ENCODE data around the gene MTX1. TPM values are rescaled to one million over a fixed set of nuclear protein-coding genes. Genes with fewer than 3 reads are reported as not detected.
"Not testable (repeated sequence)": the region's sequence is repeated elsewhere in the genome, so short reads cannot be mapped to it uniquely, and the experiment has no call there.

The MTX1 gene
- total and polyA plus RNA-seq, 12 donors = 26.7 to 111 (median 45.9) TPM

DNA sequence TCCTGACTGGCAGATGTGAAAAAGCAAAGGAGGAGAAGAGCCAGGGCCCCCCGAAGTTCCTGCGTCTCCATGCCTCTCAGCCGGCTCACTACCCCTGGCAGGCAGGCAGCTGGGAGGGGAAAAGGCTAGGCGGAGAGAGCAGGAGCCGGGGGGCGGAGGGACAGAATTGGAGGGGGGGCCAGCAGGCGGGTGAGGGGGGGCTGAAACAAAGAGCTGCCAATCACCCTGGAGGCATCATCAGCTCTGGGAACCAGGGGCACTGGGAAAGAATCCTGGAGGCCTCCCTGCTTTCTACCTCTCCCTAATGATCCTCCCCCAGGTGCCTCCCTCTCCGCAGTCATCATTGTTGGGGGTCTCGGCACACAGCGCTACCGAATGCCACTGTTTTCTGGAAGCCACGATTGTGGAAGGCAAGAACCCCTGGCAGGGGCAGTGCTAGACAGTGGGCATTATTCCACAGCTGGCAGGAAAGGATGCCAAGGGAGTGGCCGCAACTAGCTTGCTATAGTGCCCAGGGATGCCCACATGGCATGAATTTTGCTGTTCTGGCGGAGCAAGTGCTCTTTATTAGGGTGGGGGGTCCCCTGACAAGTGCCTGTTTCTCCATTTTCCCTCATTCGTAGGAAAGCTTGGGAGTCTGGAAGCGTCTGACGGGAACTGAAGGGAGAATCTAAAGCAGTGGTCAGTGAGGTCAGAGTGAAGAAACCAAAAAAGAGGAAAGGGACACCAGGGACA is 522 bp upstream of the MTX1 start, which contains the start of gene THBS3:
Gene THBS3, minus strand, starts transcription at position 92 of the 735 bp plus-strand sequence. Its CDS starts 21 bp downstream, at position 71.
- Histone ChIP-seq H3K27ac (peak within 1 kb of the TSS; percentile 80 to 98 (median 89)), H3K9me3 (replicated peaks in 1 of 3) (no peaks in the 10 kb centered on the region), H3K27me3 (no peaks in the 10 kb centered on the region), H3K4me3 (peak within 1 kb of the TSS; percentile 47 to 94 (median 67)), H3K36me3 (replicated peaks in 1 of 2) (no peaks in the 10 kb centered on the region), H3K4me1 (replicated peaks in 1 of 2) (peaks cover 24 to 30% of the 10 kb centered on the region in 2 donors)
- WGBS, 4 donors = 13 to 21% (median 17%) methylated on average over 9 to 17 of the region's 17 CpGs
- TF ChIP-seq CTCF (IDR thresholded peaks at IDR 0.05) (no peak), POLR2A (IDR thresholded peaks at IDR 0.05) (no peak)
- peak in 2 of 7 donors; percentile 24 to 43 for DNase-seq
- intact Hi-C loops (cut with DNase I) = loop anchor here in 1 of 2 donors (5.0 kb wide), 1 partner anchor 34 kb away; a partner anchor contains a TSS

DNA sequence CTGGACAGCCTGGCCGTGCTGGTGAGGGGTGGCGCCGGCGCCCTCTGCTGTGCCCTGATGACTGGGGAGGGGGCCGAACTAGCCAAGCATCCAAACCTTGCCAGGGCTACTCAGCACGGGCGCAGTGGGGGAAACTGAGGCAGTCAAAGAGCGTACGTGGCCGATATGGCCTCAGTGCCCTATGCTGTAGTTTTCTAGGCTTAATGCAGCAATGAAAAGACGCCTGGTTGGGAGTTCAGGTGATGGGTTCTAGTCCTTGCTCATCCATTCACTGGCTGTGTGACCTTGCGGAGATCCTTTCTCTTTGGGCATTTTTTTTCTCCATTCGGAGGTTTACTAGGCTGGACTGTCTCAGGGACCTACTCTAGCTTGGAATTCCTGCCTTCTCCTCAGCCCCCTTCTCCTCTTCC is 822 bp downstream of the MTX1 start:
- no peaks in the 10 kb centered on the region for H3K36me3 ChIP-seq (replicated peaks in 1 of 2)
- H3K9me3 ChIP-seq (replicated peaks in 1 of 3) = no peaks in the 10 kb centered on the region
- intact Hi-C loops (cut with DNase I) = loop anchor here in 1 of 2 donors (5.0 kb wide), 1 partner anchor 33 kb away; a partner anchor contains a TSS
- H3K27ac ChIP-seq = peak overlapping the region; percentile 80 to 98 (median 89)
- peak overlapping the region; percentile 55 to 94 (median 84) for H3K4me3 ChIP-seq
- 1 to 8% (median 5%) methylated on average over 4 to 13 of the region's 13 CpGs for WGBS, 4 donors
- peaks cover 24 to 30% of the 10 kb centered on the region in 2 donors for H3K4me1 ChIP-seq (replicated peaks in 1 of 2)
- TF ChIP-seq CTCF (IDR thresholded peaks at IDR 0.05) = no peak
- no peak for TF ChIP-seq POLR2A (IDR thresholded peaks at IDR 0.05)
- no peak for DNase-seq
- H3K27me3 ChIP-seq = no peaks in the 10 kb centered on the region

DNA sequence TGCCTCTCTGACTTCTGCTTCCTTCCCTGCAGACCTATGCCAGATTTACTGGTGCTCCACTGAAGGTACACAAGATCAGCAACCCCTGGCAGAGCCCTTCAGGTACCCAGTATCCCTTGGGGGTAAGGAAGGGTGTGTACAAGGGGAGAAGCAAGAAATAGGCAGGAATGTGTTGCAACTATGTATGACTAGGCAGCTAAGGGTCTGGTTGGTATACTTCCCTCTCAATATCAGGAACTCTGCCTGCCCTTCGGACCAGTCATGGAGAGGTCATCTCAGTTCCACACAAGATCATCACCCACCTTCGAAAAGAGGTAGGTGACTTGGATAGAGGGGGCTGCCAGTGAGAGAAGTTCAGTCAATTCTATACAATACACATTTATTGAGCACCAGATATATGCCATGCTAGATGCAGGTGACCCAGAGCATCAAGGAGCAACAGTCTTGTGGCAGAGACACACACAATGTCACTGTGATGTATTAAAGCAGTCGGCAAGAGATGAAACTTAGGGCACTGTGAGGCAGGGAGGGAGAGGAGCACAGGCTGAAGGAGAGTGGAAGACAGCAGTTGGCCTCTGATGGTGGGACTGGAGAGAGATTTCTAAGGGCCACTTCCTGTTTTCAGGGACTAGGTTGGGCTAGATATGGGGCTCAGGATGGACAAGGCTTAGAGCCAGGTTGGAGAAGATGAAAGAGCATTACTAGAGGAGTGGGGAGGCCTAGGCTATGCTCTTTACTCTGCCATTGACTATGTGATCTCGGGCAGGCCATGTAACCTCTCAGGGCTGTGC is 2.0 kb downstream of the MTX1 start:
- Histone ChIP-seq H3K27me3 (no peaks in the 10 kb centered on the region), H3K36me3 (replicated peaks in 1 of 2) (no peaks in the 10 kb centered on the region), H3K4me1 (replicated peaks in 1 of 2) (peaks cover 24 to 30% of the 10 kb centered on the region in 2 donors), H3K27ac (no peak overlapping the region), H3K9me3 (replicated peaks in 1 of 3) (no peaks in the 10 kb centered on the region), H3K4me3 (no peak overlapping the region)
- intact Hi-C loops (cut with DNase I) = no loop called here
- 72 to 92% (median 79%) methylated on average over 3 to 4 of the region's 4 CpGs for WGBS, 4 donors
- TF ChIP-seq CTCF (IDR thresholded peaks at IDR 0.05) (no peak), POLR2A (IDR thresholded peaks at IDR 0.05) (no peak)
- DNase-seq = no peak

- H3K27ac ChIP-seq; H3K4me3 ChIP-seq; H3K27me3 ChIP-seq; intact Hi-C loops (cut with DNase I); H3K36me3 ChIP-seq (replicated peaks in 1 of 2); H3K9me3 ChIP-seq (replicated peaks in 1 of 3): not testable (repeated sequence)
- peaks cover 23 to 28% of the 10 kb centered on the region in 2 donors for H3K4me1 ChIP-seq (replicated peaks in 1 of 2)
- 47 to 85% (median 60%) methylated on average over 2 to 13 of the region's 13 CpGs for WGBS, 4 donors
- peak in 1 of 7 donors; percentile 60 for DNase-seq
Measured at GRCh38 chr1:155211381-155212050, 3.0 kb downstream of the MTX1 start.

DNA sequence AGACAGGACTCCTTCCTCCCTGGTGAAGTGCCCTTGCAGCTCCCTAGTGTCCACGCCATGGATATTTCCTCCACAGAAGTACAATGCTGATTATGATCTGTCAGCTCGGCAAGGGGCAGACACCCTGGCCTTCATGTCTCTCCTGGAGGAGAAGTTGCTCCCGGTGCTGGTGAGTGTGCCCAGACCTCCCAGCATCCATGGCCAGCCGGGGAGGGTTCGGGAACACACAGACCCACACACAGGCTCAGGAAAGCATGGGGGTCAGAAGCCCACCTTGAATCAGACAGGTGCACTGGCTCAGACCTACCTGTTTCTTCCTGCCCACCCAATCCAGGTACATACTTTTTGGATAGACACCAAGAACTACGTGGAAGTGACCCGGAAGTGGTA is 3.6 kb downstream of the MTX1 start:
- H3K27me3 ChIP-seq; H3K9me3 ChIP-seq (replicated peaks in 1 of 3); intact Hi-C loops (cut with DNase I); H3K27ac ChIP-seq; H3K36me3 ChIP-seq (replicated peaks in 1 of 2); H3K4me3 ChIP-seq; DNase-seq: not testable (repeated sequence)
- WGBS, 4 donors = 63 to 71% (median 68%) methylated on average over 5 to 7 of the region's 7 CpGs; no CpG with 5 or more reads in 1 of the 4 donors
- peaks cover 18 to 24% of the 10 kb centered on the region in 2 donors for H3K4me1 ChIP-seq (replicated peaks in 1 of 2)

- H3K9me3 ChIP-seq (replicated peaks in 1 of 3); intact Hi-C loops (cut with DNase I); H3K27me3 ChIP-seq; DNase-seq; H3K36me3 ChIP-seq (replicated peaks in 1 of 2); H3K27ac ChIP-seq; H3K4me3 ChIP-seq: not testable (repeated sequence)
- H3K4me1 ChIP-seq (replicated peaks in 1 of 2) = peaks cover 3 to 13% of the 10 kb centered on the region in 2 donors
- WGBS, 4 donors = 80 to 89% (median 82%) methylated on average over 4 to 8 of the region's 10 CpGs
Measured at GRCh38 chr1:155214702-155215101, 6.2 kb downstream of the MTX1 start.

Data from adrenal gland (tissue), 12 donors.